OCI-LY7 (cell line): ENCODE measurements around the gene OR2J2.
"Not testable (repeated sequence)": the region's sequence is repeated elsewhere in the genome, so short reads cannot be mapped to it uniquely, and the experiment has no call there.

ENCODE experiments used
- EZH2phosphoT487 ChIP-seq: fragments of 200-600 bp; sonication (generic); IDR thresholded peaks from 2 replicates; pipeline ENCODE4 v1.6.1; 2018; ENCODE audit warnings: low read depth, borderline replicate concordance, mild to moderate bottlenecking, mixed run types, antibody characterized with exemption, low read length, moderate library complexity, mixed read lengths
- TF ChIP-seq, protein P1 (sequence below): fragments of 200-600 bp; sonication (generic); conservative IDR thresholded peaks from 2 replicates; pipeline ENCODE4 v1.5.1; 2014; ENCODE audit warnings: mild to moderate bottlenecking, antibody characterized with exemption, low read length, moderate library complexity, mixed read lengths

GRCh38 chr6:29218056-29218455, 47.3 kb downstream of the OR2J2 start:
- TF ChIP-seq, protein P1, sequence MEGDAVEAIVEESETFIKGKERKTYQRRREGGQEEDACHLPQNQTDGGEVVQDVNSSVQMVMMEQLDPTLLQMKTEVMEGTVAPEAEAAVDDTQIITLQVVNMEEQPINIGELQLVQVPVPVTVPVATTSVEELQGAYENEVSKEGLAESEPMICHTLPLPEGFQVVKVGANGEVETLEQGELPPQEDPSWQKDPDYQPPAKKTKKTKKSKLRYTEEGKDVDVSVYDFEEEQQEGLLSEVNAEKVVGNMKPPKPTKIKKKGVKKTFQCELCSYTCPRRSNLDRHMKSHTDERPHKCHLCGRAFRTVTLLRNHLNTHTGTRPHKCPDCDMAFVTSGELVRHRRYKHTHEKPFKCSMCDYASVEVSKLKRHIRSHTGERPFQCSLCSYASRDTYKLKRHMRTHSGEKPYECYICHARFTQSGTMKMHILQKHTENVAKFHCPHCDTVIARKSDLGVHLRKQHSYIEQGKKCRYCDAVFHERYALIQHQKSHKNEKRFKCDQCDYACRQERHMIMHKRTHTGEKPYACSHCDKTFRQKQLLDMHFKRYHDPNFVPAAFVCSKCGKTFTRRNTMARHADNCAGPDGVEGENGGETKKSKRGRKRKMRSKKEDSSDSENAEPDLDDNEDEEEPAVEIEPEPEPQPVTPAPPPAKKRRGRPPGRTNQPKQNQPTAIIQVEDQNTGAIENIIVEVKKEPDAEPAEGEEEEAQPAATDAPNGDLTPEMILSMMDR, result not testable (repeated sequence)
- TF ChIP-seq EZH2phosphoT487, result not testable (repeated sequence)
